ENCODE data around the gene TSFM. TPM values are rescaled to one million over a fixed set of nuclear protein-coding genes. Genes with fewer than 3 reads are reported as not detected.

TSFM gene
- total and polyA plus RNA-seq, 2 of the 4 experiments (the other 2 are of a cell fraction), result 11.5 to 14.0 TPM

GRCh38 chr12:57810450-57810849 is 27.9 kb downstream of the TSFM start:
- dilution Hi-C loops (cut with HindIII; ENCODE audit: low sequenced_read_pairs, unreplicated experiment) (no loop called here), in situ Hi-C loops (cut with MboI; ENCODE audit: low sequenced_read_pairs) (no loop called here), intact Hi-C loops (cut with micrococcal nuclease) (no loop called here)
- Histone ChIP-seq H3K9ac (ENCODE audit: low read depth, low read length) (no peak overlapping the region), H2AK9ac (replicated peaks; ENCODE audit: low read depth, low read length, poor library complexity) (no peak overlapping the region), H4K8ac (ENCODE audit: low read depth in 2 of 2, low read length in 2 of 2) (no peak overlapping the region), H3K27me3 (ENCODE audit: control insufficient read depth, insufficient read depth, low read length) (no peaks in the 10 kb centered on the region), H2BK20ac (ENCODE audit: low read depth, low read length) (no peak overlapping the region), H3K23ac (ENCODE audit: low read depth, low read length) (no peak overlapping the region), H4K91ac (ENCODE audit: insufficient read depth, low read depth, low read length) (no peak overlapping the region), H4K20me1 (ENCODE audit: insufficient read depth, low read length) (no peaks in the 10 kb centered on the region; the same call in 1 of the 2 replicates), H3K4me2 (ENCODE audit: low read depth, low read length) (no peak overlapping the region), H2AFZ (replicated peaks; ENCODE audit: low read length, poor library complexity) (no peak overlapping the region), H3K27ac (ENCODE audit: insufficient read depth, low read length) (no peak overlapping the region), H3K56ac (ENCODE audit: extremely low read depth, insufficient read depth, low read length) (no peak overlapping the region), H3K4ac (ENCODE audit: low read depth, low read length) (no peak overlapping the region), H3K4me1 (ENCODE audit: control insufficient read depth, insufficient read depth, low read length) (peaks cover 3% of the 10 kb centered on the region; the same call in 1 of the 2 replicates), H2AK5ac (ENCODE audit: low read depth, low read length) (no peak overlapping the region), H3K4me3 (ENCODE audit: insufficient read depth, low read depth, low read length) (no peak overlapping the region), H3K18ac (ENCODE audit: low read depth, low read length) (no peak overlapping the region), H3K14ac (replicated peaks; ENCODE audit: low read depth, low read length) (no peak overlapping the region), H4K5ac (ENCODE audit: low read depth, low read length) (no peak overlapping the region), H3K9me3 (ENCODE audit: control insufficient read depth, insufficient read depth, low read length) (no peaks in the 10 kb centered on the region), H3K79me1 (ENCODE audit: low read depth in 1 of 2, low read length in 2 of 2) (no peaks in the 10 kb centered on the region), H3K36me3 (ENCODE audit: control insufficient read depth, insufficient read depth, low read length) (peaks cover 43% of the 10 kb centered on the region), H3K9me1 (ENCODE audit: insufficient read depth, low read length) (peaks cover 5% of the 10 kb centered on the region), H2BK120ac (ENCODE audit: low read depth, low read length) (no peak overlapping the region), H2BK15ac (ENCODE audit: low read depth, low read length) (no peak overlapping the region), H2BK5ac (ENCODE audit: low read depth, low read length, poor library complexity, severe bottlenecking) (no peak overlapping the region)
- ATAC-seq (ENCODE audit: low read depth) (no peak), DNase-seq (peak; percentile 73)
- CTCF ChIA-PET, result no interaction called here
- POLR2A ChIA-PET (ENCODE audit: unreplicated experiment), result no interaction called here
- BruUV-seq (replicated peaks), result no TSS peak
- no peak for TF ChIP-seq CHD1 (IDR thresholded peaks at IDR 0.05; ENCODE audit: low read depth, low read length)
- no peak for TF ChIP-seq ELK1 (IDR thresholded peaks at IDR 0.05; ENCODE audit: borderline replicate concordance, low read depth, low read length)
- no peak for TF ChIP-seq RCOR1 (IDR thresholded peaks at IDR 0.05; ENCODE audit: insufficient replicate concordance, low read length)
- no peak for TF ChIP-seq FOS (IDR thresholded peaks at IDR 0.05; ENCODE audit: low read depth, low read length)
- TF ChIP-seq POLR2A (IDR thresholded peaks at IDR 0.05; ENCODE audit: low read depth, low read length), result no peak
- 95% methylated on average over 3 of the region's 5 CpGs; no CpG with 5 or more reads in 1 of the 2 experiments for WGBS, 2 experiments (ENCODE audit: extremely low coverage in 2 of 2, insufficient read length in 1 of 2)
